GM18907 (cell line): ENCODE results near the gene PHF13.
"Not testable (repeated sequence)": the region's sequence is repeated elsewhere in the genome, so short reads cannot be mapped to it uniquely, and the experiment has no call there.

Experiments used
- ATAC-seq: cut with Tn5 transposase; IDR thresholded peaks from one replicate; pipeline ENCODE4 v1.9.1; 2021; ENCODE audit warnings: mild to moderate bottlenecking, moderate library complexity; ENCODE audit not compliant: unreplicated experiment

Gene PHF13

DNA sequence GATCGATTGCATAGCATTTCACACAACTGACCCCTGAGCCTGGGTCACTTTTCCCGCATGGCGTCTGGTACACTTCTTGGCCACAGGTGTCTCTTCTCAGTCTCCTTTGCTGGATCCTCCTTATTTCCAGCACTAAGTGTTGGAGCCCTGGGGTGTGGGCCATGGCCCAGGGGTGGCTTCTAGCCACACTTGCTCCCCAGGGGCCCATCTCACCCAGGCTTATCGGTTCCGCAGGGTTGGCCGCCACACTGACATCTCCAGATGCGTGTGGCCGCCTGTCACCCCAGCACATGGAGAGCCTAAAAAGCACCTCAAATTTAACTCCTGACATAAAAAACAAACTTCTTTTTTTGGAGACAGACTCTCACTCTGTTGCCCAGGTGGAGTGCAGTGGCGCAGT, 13.5 kb downstream of the PHF13 start:
- no peak for ATAC-seq

DNA sequence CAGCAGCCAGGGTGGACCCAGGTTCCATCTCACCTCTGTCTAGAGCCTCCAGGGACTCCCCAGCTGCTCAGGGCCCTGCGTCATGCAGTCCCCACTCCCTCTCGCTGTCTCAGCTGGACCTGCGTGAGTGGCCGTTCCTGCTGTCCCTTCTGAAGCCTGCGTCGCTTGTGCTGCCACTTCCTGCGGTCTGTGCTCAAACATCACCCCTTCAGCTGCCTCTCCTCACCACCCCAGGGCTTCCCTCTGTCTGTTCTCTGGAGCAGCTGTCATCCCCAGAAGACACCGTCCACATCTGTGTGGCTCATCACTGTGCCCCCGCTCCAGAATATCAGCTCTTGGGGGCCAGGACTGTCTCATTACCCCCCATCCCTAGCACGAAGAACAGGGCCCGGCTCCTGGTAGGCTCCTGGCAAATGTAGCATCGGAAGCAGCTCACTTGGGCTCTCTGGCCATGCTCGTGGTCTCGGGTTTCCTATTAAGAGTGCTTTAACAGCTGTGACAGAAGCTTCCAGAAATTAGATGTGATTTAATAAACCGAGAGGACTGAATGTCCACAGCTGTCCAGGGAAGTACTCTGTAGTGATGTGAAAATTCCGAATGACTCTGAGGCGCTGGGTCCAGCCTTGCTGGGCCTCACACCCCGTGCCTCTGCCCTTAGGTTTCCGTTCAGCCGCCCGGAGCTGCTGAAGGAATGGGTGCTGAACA, 14.5 kb downstream of the PHF13 start:
- ATAC-seq = no peak

DNA sequence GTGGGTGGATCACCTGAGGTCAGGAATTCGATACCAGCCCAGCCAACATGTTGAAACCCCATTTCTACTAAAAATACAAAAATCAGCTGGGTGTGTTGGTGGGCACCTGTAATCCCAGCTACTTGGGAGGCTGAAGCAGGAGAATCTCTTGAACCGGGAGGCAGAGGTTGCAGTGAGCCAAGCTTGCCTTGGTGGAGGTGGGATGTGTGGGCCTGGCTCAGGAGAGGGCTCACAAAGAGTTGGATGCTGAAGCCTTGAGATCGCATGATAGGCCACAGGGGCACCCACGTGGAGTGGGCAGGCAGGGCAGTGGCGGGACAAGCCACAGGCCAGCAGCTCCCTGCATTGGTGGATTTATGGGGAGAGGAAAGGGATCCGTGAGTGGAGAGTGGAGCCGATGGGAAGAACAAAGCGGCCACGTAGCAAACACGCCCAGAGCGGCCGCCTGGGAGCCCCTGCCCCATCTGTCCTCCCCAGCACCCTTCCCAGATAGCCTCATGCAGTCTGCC, 15.5 kb downstream of the PHF13 start:
- ATAC-seq = no peak

DNA sequence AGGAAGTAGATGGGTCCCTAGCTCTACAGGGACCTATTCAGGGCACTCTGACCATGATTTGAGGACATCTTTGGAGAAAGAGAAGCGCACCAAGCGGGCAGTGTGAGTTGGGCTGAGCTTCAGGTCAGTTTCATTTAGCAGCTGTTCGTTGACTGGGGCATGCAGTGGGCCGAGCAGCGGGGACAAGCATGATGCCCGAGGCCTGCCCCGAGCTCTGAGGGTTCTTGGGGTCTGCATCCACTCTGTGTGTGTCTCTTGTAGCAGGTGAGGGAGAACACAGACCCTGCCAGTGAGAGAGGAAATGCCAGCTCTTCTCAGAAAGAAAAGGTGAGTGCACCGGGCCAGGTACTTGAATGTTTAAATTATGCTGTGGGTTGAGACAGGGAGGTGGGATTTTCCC, 16.5 kb downstream of the PHF13 start:
- no peak for ATAC-seq

DNA sequence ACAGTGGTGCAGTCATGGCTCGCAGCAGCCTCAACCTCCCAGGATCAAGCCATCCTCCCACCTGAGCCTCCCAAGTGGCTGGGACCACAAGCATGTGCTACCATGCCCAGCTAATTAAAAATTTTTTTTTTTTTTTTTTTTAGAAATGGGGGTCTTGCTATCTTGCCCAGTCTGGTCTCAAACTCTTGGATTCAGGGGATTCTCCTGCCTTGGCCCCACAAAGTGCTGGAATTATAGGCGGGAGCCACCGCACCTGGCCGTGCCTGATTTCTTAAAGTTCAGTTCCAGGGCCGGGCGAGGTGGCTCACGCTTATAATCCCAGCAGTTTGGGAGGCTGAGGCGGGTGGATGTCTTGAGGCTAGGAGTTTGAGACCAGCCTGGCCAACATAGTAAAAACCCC, 17.5 kb downstream of the PHF13 start:
- ATAC-seq = no peak

DNA sequence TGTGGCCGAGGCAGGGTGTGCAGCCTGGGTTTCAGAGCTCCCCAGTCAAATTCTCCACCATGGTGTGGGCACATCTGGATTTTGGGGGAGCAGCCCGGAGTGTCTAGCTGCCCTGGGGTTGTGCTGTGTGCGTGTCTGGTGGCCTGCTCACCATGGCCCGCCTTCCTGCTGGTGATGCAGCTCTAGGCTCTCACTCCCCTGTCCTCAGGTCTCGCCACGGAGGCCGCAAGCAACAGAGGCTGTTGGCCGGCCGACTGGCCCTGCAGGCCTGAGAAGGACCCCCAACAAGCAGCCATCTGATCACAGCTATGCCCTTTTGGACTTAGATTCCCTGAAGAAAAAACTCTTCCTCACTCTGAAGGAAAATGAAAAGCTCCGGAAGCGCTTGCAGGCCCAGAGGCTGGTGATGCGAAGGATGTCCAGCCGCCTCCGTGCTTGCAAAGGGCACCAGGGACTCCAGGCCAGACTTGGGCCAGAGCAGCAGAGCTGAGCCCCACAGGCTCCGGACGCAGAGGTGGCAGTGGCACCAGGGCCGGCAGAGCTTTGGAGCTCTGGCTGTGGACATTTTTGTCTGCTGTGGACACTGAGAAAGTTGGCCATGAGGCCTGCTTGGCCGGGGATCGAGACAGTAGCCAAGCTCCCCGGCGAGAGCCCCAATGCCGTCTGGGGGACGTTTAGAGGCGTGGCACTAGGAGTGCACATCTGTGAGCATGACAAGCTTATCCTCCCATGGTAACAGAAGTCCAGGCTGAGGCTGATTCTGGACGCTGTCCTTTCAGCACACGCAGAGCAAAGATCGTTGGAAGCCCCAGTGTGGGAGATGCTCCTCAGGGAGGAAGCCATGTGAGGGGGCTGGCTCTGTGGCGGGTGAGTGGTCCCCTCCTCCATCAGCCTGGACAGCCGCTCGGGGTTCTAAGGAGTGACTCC, 19.3 kb downstream of the PHF13 start:
- no peak for ATAC-seq

DNA sequence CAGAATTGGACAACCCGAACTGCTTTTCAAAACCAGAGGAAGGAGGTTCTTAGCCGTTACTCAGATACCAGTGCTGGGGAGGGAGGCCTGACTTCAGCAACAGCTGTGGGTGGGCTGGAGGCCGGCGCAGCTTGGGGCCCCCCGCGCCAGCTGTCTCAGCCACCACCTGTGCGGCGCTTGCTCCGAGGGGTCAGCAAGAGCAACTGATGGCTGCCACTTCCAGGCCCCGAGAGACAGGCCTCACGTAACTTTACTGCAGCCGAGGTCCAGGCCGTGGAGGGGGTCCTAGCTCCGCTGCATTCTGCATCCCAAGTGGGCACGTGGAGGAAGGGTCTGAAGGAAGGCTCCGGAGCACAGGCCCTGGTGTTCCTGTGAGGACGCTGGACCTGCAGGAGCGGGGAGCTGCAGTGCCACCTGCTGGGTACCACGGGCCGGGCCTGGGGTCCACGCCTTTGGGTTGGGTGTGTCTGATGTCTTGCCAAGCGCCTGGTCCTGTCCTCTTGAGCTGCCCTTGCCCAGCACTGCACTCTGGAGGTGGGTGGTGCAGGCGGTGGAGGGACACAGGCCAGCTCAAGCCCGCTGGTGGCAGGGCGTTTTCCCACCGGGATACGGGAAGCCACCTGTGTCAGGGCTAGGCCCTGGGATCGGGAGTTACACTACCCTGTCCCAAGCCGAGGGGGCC, 21.0 kb downstream of the PHF13 start:
- no peak for ATAC-seq

DNA sequence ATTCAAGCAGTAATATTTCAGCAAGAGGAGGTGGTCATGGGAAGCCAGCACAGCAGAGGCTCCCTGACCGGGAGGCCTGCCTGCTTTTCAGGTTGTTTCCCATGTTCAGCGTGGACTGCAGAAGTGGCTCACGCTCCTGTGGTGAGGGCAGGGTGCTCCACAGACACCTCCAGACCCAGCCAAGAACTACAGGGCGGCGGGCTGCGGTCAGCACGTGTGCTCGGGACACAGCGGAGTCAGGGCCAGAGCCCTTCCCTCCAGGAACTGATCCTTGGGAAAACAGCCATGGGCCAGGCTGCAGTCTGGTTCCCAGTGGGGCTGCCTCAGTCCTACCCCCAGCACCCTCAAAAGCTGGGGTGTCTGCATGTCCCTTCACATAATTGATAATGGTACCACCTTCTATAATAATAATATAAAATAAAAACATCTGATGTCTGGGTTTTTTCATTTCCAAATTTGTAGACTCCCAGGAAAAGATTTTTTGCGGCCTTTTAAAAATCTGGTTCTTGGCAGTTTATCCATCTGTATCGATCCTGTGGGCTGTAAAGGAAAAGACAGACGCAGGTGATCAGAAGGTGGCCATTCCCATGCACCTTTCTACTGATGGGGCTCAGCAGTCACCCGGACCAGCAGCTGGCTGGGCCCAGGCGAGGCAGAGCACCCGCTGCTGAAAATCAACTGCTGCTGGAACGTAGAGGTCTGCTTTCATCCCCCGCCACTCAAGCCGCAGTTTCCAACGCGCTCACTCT, 21.8 kb downstream of the PHF13 start:
- ATAC-seq = no peak

DNA sequence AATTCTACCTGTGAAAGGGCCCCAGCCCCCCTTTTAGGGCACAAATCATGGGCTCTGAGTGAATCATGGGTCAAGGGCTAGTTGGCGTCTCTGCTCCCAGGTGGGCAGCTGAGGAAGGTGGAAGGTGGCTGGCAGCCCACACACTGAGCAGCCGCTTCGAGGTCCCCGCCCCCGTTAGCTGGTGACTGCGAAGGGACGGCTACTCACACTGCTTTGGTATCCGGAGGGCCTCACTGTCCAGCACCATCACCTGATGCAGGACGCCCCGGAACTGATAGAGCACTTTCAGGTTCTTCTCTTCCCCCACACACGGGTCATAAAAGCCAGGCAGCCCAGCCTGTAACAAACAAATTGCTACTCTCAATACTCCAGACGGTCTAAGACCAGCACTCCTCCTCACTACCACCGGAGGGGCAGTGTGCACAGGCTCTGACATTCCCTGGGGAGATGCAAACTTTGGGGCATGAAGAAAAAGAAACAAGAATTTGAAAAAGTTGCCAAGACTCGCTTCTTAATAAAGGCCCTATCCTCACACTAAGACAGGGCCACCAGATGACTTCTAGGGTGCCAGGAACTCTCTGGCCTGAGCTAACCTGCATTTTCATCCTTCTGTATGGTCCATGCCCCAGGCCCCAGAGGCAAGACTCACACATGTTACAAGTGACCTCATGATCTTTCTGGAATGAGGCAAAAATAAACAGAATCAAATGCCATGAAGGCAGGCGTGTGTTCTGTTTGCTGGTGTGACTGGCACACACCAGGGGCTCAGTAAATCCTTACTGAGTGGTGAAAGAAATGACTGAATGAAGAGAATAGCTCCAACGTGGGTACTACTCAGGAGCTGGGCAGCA, 22.6 kb downstream of the PHF13 start:
- ATAC-seq = no peak

GRCh38 chr1:6636778-6637177, 23.2 kb downstream of the PHF13 start:
- not testable (repeated sequence) for ATAC-seq

DNA sequence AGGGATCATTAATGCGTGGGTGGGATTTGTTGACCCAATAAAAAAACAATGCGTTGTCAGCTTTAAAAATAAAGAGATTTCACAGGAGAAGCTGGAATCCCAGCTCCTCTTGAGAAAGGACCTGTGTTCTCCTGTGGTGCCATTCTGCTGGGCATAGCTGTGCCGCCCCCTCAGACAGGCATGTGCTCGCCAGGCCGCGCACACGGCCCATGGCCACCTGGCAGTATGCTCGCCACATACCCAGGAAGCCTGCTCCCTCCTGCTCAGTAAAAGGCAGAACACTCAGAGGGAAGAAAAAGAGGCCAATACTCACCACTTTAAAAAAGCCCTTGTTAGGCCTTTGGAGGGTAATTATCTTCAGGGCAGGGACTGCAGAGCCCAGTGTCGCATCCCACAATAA, 24.2 kb downstream of the PHF13 start:
- ATAC-seq = no peak

DNA sequence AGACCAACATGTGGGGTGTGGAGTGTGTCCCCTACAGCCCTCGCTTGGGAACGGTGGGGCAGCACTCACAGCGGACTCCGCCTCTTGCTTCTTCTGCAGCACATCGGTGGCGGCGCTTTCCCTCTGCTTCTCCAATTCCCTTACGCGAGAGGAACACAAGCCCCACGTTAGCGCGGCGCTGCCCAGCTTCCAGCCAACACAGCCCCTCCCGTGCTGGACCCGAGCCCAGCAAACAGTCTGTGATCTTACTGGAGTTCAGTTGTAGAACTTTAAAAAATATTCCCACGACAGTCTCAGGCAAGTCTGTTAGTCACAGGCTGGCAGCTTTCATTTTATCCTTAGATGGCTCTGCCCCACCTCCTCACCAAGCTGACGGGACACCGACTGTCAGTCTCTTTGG, 24.7 kb downstream of the PHF13 start:
- no peak for ATAC-seq

DNA sequence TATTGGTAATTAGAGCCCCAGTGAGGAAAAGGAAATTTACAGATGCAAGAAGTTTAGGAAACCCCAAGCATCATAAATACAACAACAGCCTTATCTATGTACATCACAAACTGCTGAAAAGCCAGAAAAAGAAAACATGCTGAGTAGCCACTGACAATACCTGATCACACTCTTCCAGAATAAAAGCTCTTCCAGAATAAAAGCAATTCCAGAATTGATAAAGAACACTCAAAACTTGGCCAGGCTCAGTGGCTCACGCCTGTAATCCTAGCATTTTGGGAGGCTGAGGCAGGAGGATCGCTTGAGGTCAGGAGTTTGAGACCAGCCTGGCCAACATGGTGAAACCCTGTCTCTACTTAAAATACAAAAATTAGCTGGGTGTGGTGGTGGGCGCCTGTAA, 27.3 kb downstream of the PHF13 start:
- ATAC-seq = not testable (repeated sequence)

- ATAC-seq = no peak
Measured at GRCh38 chr1:6645018-6645417, 31.5 kb downstream of the PHF13 start.

DNA sequence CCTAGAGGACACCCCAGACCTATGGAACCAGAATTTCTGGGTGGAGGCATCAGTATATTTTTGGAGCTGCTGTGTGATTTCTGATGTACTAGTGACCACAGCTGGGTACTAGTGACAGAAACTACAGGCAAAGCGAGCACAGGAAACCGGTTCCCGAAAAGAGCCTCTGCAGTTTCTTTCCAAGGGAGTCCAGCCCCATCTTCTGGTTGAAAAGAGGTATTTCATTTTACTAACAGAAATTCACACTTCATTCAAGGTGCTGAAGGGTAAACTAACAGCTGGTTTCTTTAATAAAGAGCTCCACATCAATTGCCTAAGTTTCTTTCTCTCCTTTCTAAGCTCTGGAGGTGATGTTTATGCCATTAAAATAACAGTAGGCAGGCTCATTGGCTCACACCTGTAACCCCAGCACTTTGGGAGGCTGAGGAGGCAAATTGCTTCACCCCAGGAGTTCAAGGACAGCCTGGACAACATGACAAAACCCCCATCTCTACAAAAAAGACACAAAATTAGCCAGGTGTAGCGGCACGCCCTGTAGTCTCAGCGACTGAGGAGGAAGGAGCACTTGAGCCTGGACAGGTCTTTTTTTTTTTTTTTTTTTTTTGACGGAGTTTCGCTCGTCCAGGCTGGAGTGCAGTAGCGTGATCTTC, 33.1 kb downstream of the PHF13 start:
- no peak for ATAC-seq

DNA sequence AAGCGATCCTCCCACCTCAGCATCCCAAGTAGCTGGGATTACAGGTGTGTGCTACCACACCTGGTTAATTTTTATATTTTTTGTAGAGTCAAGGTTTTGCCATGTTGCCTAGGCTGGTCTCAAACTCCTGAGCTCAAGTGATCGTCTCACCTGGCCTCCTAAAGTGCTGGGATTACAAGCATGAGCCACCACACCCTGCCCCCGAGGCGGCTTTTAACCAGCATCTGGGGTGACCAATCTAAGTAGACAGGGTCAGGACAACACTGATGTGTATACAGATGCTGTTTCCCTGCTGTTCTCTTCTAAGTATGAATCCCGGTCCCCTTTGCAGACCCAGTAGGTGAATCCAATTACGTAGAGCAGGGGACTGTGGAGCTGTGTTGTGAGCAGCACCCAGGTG, 35.0 kb downstream of the PHF13 start:
- ATAC-seq = no peak

DNA sequence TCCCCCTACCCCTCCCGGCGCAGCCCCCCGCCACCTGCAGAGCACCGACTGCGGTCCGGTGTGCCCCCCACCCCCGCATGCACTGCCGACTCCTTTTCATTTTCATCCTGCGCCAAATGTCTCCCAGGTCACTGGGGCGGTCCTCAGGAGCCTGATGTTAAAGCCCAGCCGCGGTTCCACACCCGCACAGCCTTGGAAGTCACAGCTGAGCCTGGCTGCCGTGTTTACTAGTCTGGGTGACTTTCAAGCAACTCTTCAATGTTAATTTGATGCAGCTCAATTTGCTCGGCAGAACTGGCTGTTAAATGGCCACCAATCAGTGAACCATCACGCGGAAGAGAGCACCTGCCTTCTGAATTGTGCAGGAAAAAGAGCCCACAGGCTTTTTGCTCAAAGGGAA, 38.4 kb downstream of the PHF13 start:
- ATAC-seq = no peak

GRCh38 chr1:6652986-6653385, 39.5 kb downstream of the PHF13 start:
- no peak for ATAC-seq
